ENCODE data around the gene NPTX1. TPM values are rescaled to one million over a fixed set of nuclear protein-coding genes. Genes with fewer than 3 reads are reported as not detected.

The NPTX1 gene
- total and polyA plus RNA-seq, 2 experiments from 2014 or later: 3.4 to 20.5 TPM

GRCh38 chr17:80473701-80474100 is 2.7 kb downstream of the NPTX1 start (continued):
- TF ChIP-seq, protein P1, sequence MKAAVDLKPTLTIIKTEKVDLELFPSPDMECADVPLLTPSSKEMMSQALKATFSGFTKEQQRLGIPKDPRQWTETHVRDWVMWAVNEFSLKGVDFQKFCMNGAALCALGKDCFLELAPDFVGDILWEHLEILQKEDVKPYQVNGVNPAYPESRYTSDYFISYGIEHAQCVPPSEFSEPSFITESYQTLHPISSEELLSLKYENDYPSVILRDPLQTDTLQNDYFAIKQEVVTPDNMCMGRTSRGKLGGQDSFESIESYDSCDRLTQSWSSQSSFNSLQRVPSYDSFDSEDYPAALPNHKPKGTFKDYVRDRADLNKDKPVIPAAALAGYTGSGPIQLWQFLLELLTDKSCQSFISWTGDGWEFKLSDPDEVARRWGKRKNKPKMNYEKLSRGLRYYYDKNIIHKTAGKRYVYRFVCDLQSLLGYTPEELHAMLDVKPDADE (IDR thresholded peaks at IDR 0.05): no peak
- TF ChIP-seq ZNF114 (CRISPR knock-in tag; IDR thresholded peaks at IDR 0.05) (no peak), EZH2phosphoT487 (IDR thresholded peaks at IDR 0.05; ENCODE audit: unreplicated experiment) (no peak), REST (IDR thresholded peaks at IDR 0.05; ENCODE audit: unreplicated experiment) (no peak), STAT1 (IDR thresholded peaks at IDR 0.05; ENCODE audit: unreplicated experiment) (no peak), NANOG (IDR thresholded peaks at IDR 0.05; ENCODE audit: borderline replicate concordance) (no peak), EZH2 (IDR thresholded peaks at IDR 0.05; ENCODE audit: low read depth, unreplicated experiment) (no peak), CREB1 (CRISPR knock-in tag; IDR thresholded peaks at IDR 0.05; ENCODE audit: low read depth) (no peak), POLR2AphosphoS5 (IDR thresholded peaks at IDR 0.05; ENCODE audit: low read depth) (no peak), ZNF331 (CRISPR knock-in tag; IDR thresholded peaks at IDR 0.05; ENCODE audit: low read depth) (no peak)

DNA sequence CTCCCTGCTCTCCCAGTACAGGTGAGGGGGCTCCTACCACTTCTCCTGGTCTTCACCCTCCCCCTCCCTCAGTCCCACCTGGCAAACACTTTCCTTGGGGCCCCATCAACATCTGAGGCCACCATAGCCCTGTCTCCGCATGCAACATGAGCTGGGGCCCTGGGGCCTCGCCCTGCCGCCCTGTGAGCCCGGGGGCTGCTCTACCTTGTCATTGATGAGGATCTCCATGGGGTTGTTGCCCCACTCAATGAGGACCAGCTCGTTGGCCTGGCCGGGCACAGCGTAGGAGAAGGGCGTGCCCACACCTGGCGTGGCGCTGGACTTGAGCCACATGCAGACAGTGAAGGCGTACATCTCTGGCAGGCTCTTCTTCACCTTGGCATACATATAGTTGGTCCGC is 3.4 kb downstream of the NPTX1 start:
- Histone ChIP-seq H3K27me3 (ENCODE audit: insufficient read depth) (peaks cover 68% of the 10 kb centered on the region), H3K27ac (ENCODE audit: low read depth) (no peak overlapping the region), H3K4me2 (no peak overlapping the region), H3K4me3 (no peak overlapping the region), H4K20me1 (replicated peaks; ENCODE audit: insufficient read depth) (0 out of 2 replicates have a peak, but pooled peaks cover 5% of the 10 kb centered on the region), H3K9me2 (ENCODE audit: insufficient read depth) (no peaks in the 10 kb centered on the region), H3K79me2 (replicated peaks; ENCODE audit: insufficient read depth) (no peaks in the 10 kb centered on the region), H2AFZ (no peak overlapping the region), H3F3A (replicated peaks; ENCODE audit: low read depth) (no peaks in the 10 kb centered on the region), H3K36me3 (ENCODE audit: insufficient read depth) (no peaks in the 10 kb centered on the region), H3K4me1 (ENCODE audit: insufficient read depth) (0 out of 2 replicates have a peak, but pooled peaks cover 3% of the 10 kb centered on the region)
- H3K9me3 Mint-ChIP-seq: no peaks in the 10 kb centered on the region
- no peak overlapping the region for H3K27ac Mint-ChIP-seq
- DNase-seq (ENCODE audit: low spot score): no peak
- H3K4me1 Mint-ChIP-seq: peaks cover 12% of the 10 kb centered on the region; the same call in 2 of the 3 replicates
- H3K27me3 Mint-ChIP-seq (ENCODE audit: insufficient read depth, low read depth, poor library complexity): peaks cover 64% of the 10 kb centered on the region
- no peak overlapping the region for H3K4me3 Mint-ChIP-seq
- no peaks in the 10 kb centered on the region for H3K36me3 Mint-ChIP-seq (ENCODE audit: low read depth)
- no peak for ATAC-seq
- no peak for TF ChIP-seq JUNB (IDR thresholded peaks at IDR 0.05; ENCODE audit: unreplicated experiment)
- TF ChIP-seq REST (IDR thresholded peaks at IDR 0.05; ENCODE audit: unreplicated experiment): no peak
- TF ChIP-seq, protein P1 (IDR thresholded peaks at IDR 0.05): no peak
- TF ChIP-seq ZNF114 (CRISPR knock-in tag; IDR thresholded peaks at IDR 0.05): no peak
- TF ChIP-seq NANOG (IDR thresholded peaks at IDR 0.05; ENCODE audit: borderline replicate concordance): no peak
- no peak for TF ChIP-seq CREB1 (CRISPR knock-in tag; IDR thresholded peaks at IDR 0.05; ENCODE audit: low read depth)
- no peak for TF ChIP-seq STAT1 (IDR thresholded peaks at IDR 0.05; ENCODE audit: unreplicated experiment)
- no peak for TF ChIP-seq EZH2 (IDR thresholded peaks at IDR 0.05; ENCODE audit: low read depth, unreplicated experiment)
- TF ChIP-seq, protein P2, sequence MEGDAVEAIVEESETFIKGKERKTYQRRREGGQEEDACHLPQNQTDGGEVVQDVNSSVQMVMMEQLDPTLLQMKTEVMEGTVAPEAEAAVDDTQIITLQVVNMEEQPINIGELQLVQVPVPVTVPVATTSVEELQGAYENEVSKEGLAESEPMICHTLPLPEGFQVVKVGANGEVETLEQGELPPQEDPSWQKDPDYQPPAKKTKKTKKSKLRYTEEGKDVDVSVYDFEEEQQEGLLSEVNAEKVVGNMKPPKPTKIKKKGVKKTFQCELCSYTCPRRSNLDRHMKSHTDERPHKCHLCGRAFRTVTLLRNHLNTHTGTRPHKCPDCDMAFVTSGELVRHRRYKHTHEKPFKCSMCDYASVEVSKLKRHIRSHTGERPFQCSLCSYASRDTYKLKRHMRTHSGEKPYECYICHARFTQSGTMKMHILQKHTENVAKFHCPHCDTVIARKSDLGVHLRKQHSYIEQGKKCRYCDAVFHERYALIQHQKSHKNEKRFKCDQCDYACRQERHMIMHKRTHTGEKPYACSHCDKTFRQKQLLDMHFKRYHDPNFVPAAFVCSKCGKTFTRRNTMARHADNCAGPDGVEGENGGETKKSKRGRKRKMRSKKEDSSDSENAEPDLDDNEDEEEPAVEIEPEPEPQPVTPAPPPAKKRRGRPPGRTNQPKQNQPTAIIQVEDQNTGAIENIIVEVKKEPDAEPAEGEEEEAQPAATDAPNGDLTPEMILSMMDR (conservative IDR thresholded peaks at IDR 0.05; ENCODE audit: low read depth in 2 of 2): no peak
- TF ChIP-seq POLR2AphosphoS5 (IDR thresholded peaks at IDR 0.05; ENCODE audit: low read depth): no peak
- no peak for TF ChIP-seq ZNF331 (CRISPR knock-in tag; IDR thresholded peaks at IDR 0.05; ENCODE audit: low read depth)
- no peak for TF ChIP-seq EZH2phosphoT487 (IDR thresholded peaks at IDR 0.05; ENCODE audit: unreplicated experiment)
